T-cell (primary cell): ENCODE results near the gene CXXC5. TPM values are rescaled to one million over a fixed set of nuclear protein-coding genes. Genes with fewer than 3 reads are reported as not detected.

Source experiments
- ATAC-seq, 4 experiments: fragments of 200-7000 bp in 3 of 4; fragments of 150-1000 bp in 1 of 4; cut with Tn5 transposase; replicated peaks in 1 of 4; 1 replicate in 3 of 4; 2 replicates in 1 of 4; pipeline ENCODE4 v1.10.0; 2021; ENCODE audit warnings: moderate library complexity in 3 of 4, mild to moderate bottlenecking in 2 of 4, moderate number of reproducible peaks in 1 of 4
- CTCF ChIA-PET, 2 donors: fragments of 300-600 bp; sonication (Branson Sonifier 250); formaldehyde crosslinking; loops; one replicate each; lab custom pipeline; 2022; ENCODE audit warnings: antibody characterized with exemption in 2 of 2; lab: Charles Lee
- POLR2A ChIA-PET, 2 donors: fragments of 300-600 bp; sonication (Branson Sonifier 250); formaldehyde crosslinking; loops; one replicate each; lab custom pipeline; 2022; ENCODE audit warnings: antibody characterized with exemption in 2 of 2; lab: Charles Lee
- DNase-seq, 35 experiments: peaks; one replicate each; pipeline versions ENCODE4 v3.0.0 to v3.0.0-alpha.2; 2013 to 2023
- H3K27ac ChIP-seq: one replicate; pipeline ENCODE4 v1.5.1; 2013; ENCODE audit warnings: low read length
- H3K27me3 ChIP-seq, 2 experiments: replicated peaks in 1 of 2; 1 replicate in 1 of 2; 2 replicates in 1 of 2; pipeline versions ENCODE4 v1.6.1 to v1.7.0; 2013; ENCODE audit warnings: low read length in 1 of 2, mixed read lengths in 1 of 2; ENCODE audit not compliant: control insufficient read depth in 2 of 2, insufficient read depth in 2 of 2; ENCODE audit errors: extremely low read depth in 1 of 2
- H3K36me3 ChIP-seq, 2 donors: 1 replicate in 1 of 2; 2 replicates in 1 of 2; pipeline versions ENCODE4 v1.6.1 to v1.7.0; 2013; ENCODE audit warnings: low read length in 1 of 2; ENCODE audit not compliant: control insufficient read depth in 2 of 2, insufficient read depth in 1 of 2; ENCODE audit errors: extremely low read depth in 1 of 2
- H3K4me1 ChIP-seq, 2 experiments: 1 replicate in 1 of 2; 2 replicates in 1 of 2; pipeline versions ENCODE4 v1.6.1 to v1.7.0; 2013; ENCODE audit warnings: low read length in 2 of 2, mixed read lengths in 1 of 2; ENCODE audit not compliant: insufficient read depth in 2 of 2, control insufficient read depth in 1 of 2; ENCODE audit errors: extremely low read depth in 1 of 2
- H3K4me3 ChIP-seq, 2 donors: 1 replicate in 1 of 2; 2 replicates in 1 of 2; pipeline versions ENCODE4 v1.5.1 to v1.7.0; 2013; ENCODE audit warnings: mild to moderate bottlenecking in 2 of 2, low read length in 1 of 2, moderate library complexity in 1 of 2; ENCODE audit not compliant: control insufficient read depth in 1 of 2; ENCODE audit errors: extremely low read depth in 1 of 2
- H3K9me3 ChIP-seq: 2 replicates; pipeline ENCODE4 v1.7.0; 2013
- H3K27ac Mint-ChIP-seq, 2 donors: one replicate each; pipeline ENCODE4 v1.8.0; 2020 to 2021; ENCODE audit warnings: mild to moderate bottlenecking in 2 of 2, mixed read lengths in 2 of 2
- H3K27me3 Mint-ChIP-seq, 2 donors: one replicate each; pipeline ENCODE4 v1.8.0; 2021 to 2022; ENCODE audit warnings: mixed read lengths in 2 of 2
- H3K36me3 Mint-ChIP-seq: one replicate; pipeline ENCODE4 v1.8.0; 2021; ENCODE audit warnings: mixed read lengths
- H3K4me1 Mint-ChIP-seq, 3 donors: one replicate each; pipeline ENCODE4 v1.8.0; 2020 to 2022; ENCODE audit warnings: mixed read lengths in 3 of 3, mild to moderate bottlenecking in 1 of 3
- H3K4me3 Mint-ChIP-seq, 3 donors: one replicate each; pipeline ENCODE4 v1.8.0; 2020 to 2022; ENCODE audit warnings: mild to moderate bottlenecking in 3 of 3, mixed read lengths in 3 of 3, moderate library complexity in 3 of 3
- H3K9me3 Mint-ChIP-seq, 3 donors: one replicate each; pipeline ENCODE4 v1.8.0; 2020 to 2022; ENCODE audit warnings: mixed read lengths in 3 of 3
- WGBS: methylation state at CpG from one replicate; pipeline ENCODE4 v1.1.5; 2013; ENCODE audit warnings: missing lambda C conversion rate; ENCODE audit not compliant: insufficient coverage; 5-methylcytosine and 5-hydroxymethylcytosine counted together
- total RNA-seq, 35 experiments: library from RNA in 6 of 35; stranded (reverse) in 6 of 35; fragments of 120-200 nt in 1 of 35; gene quantifications; one replicate each; pipeline versions ENCODE4 v1.2.1 to v1.2.4 and lab custom pipeline; 2013 to 2026

CXXC5 gene
- total RNA-seq, 5 donors from 2014 or later (not counting 1 experiment from before 2014, with no cell fraction given): 5.1 to 7.6 (median 6.2) TPM

DNA sequence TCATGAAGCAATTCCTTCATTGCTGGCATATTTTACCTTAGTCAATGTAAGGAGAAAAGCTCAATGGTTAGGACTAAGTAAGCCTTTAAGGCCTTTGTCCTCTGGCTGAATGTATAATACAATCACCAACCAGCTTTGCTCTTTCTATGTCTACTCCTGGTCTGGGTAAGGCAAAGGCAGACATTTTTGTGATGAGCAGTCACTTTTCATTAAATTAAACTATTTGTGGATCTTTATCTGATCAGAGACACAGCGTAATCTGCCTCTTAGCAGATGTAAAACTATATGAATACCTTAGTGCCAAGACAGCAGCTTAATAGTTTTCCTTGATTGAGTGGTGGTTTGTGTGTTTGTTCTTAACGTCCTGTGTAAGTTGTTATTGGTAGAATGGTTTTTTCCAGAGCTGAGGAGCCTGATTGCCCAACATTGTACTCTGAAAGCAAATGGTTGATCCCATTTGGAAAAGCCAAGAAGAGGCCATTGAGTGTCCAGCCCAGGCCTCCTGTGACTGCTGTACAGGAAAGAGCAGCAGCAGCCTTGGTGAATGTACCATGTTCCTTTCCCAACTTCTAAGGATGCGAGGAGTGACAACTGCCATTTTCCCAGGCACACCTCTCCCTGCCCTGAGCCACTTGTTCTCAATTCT is 16.5 kb upstream of the CXXC5 start:
- ChIA-PET POLR2A (interaction anchor here (0.6 kb wide), 2 partner anchors 30 to 123 kb away, joined by 3 to 4 read pairs; no protein-coding TSS in a partner anchor), CTCF (interaction anchor here (0.7 to 6.1 kb wide), 7 partner anchors 40 to 134 kb away, joined by 3 to 31 read pairs (median 3); no protein-coding TSS in a partner anchor)
- Histone ChIP-seq H3K36me3 (peaks cover 0 to 41% of the 10 kb centered on the region in 2 donors), H3K4me1 (peaks cover 9 to 33% of the 10 kb centered on the region in 2 experiments), H3K9me3 (no peaks in the 10 kb centered on the region), H3K27me3 (no peaks in the 10 kb centered on the region), H3K27ac (no peak overlapping the region), H3K4me3 (no peak overlapping the region)
- WGBS: 65% methylated on average over 2 of the region's 3 CpGs
- peak overlapping the region in 1 of 2 donors; percentile 16 for H3K27ac Mint-ChIP-seq
- no peaks in the 10 kb centered on the region for H3K9me3 Mint-ChIP-seq
- no peak for DNase-seq
- no peak for ATAC-seq
- no peak overlapping the region for H3K4me3 Mint-ChIP-seq
- H3K27me3 Mint-ChIP-seq: no peaks in the 10 kb centered on the region
- H3K36me3 Mint-ChIP-seq: peaks cover 25% of the 10 kb centered on the region
- H3K4me1 Mint-ChIP-seq: peaks cover 30 to 32% (median 30%) of the 10 kb centered on the region in 3 donors

- Mint-ChIP-seq H3K4me3 (no peak overlapping the region), H3K27ac (peak overlapping the region in 1 of 2 donors; percentile 19), H3K4me1 (peaks cover 41 to 43% (median 42%) of the 10 kb centered on the region in 3 donors), H3K27me3 (no peaks in the 10 kb centered on the region), H3K36me3 (peaks cover 9% of the 10 kb centered on the region), H3K9me3 (no peaks in the 10 kb centered on the region)
- ATAC-seq: peak; percentile 33 to 49 (median 42)
- POLR2A ChIA-PET: interaction anchor here in 1 of 2 donors (0.5 to 0.9 kb wide), 3 partner anchors 24 to 459 kb away, joined by 5 to 6 read pairs (median 5); partner anchors contain the start of gene UBE2D2
- Histone ChIP-seq H3K4me3 (no peak overlapping the region), H3K9me3 (no peaks in the 10 kb centered on the region), H3K4me1 (peaks cover 17 to 51% of the 10 kb centered on the region in 2 experiments), H3K36me3 (peaks cover 0 to 23% of the 10 kb centered on the region in 2 donors), H3K27ac (no peak overlapping the region), H3K27me3 (no peaks in the 10 kb centered on the region)
- peak in 30 of 35 experiments; percentile 32 to 87 (median 54) for DNase-seq
- CTCF ChIA-PET: interaction anchor here (0.5 to 6.1 kb wide), 26 partner anchors 8 to 772 kb away, joined by 3 to 40 read pairs (median 4); partner anchors contain the start of gene CXXC5 (in 1 of the 2)
- WGBS: 35% methylated on average over 4 of the region's 6 CpGs
These were observed 14.7 kb upstream of the CXXC5 start for GRCh38 chr5:139633295-139634027.

DNA sequence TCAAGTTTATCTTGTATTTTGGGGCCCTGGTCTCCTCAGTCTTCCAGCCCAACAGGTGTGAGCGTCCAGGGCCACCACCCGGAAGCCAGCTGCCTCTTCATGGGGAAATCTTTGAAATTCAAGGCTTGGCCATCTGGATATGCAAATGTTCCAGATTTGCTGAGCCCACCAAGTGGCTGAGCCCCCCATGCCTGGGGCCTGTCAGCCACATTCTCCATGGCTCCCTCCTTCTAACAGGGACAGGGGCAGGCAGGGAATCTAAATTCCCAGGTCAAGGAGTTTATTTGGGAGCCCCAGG is 14.2 kb upstream of the CXXC5 start:
- Mint-ChIP-seq H3K27ac (no peak overlapping the region), H3K4me3 (no peak overlapping the region), H3K9me3 (no peaks in the 10 kb centered on the region), H3K27me3 (no peaks in the 10 kb centered on the region), H3K36me3 (peaks cover 6% of the 10 kb centered on the region), H3K4me1 (peaks cover 46 to 48% (median 47%) of the 10 kb centered on the region in 3 donors)
- H3K9me3 ChIP-seq: no peaks in the 10 kb centered on the region
- DNase-seq (no peak), ATAC-seq (no peak)
- CTCF ChIA-PET: interaction anchor here (0.5 to 6.1 kb wide), 28 partner anchors 10 to 771 kb away, joined by 3 to 40 read pairs (median 4); partner anchors contain the start of gene CXXC5 (in 1 of the 2)
- H3K36me3 ChIP-seq: peaks cover 0 to 18% of the 10 kb centered on the region in 2 donors
- H3K27ac ChIP-seq: no peak overlapping the region
- no peak overlapping the region for H3K4me3 ChIP-seq
- WGBS: 93% methylated on average over 2 of the region's 2 CpGs
- peaks cover 17 to 57% of the 10 kb centered on the region in 2 experiments for H3K4me1 ChIP-seq
- no peaks in the 10 kb centered on the region for H3K27me3 ChIP-seq
- POLR2A ChIA-PET: interaction anchor here in 1 of 2 donors (0.5 to 0.9 kb wide), 2 partner anchors 73 to 93 kb away, joined by 3 to 5 read pairs; partner anchors contain the start of gene UBE2D2

DNA sequence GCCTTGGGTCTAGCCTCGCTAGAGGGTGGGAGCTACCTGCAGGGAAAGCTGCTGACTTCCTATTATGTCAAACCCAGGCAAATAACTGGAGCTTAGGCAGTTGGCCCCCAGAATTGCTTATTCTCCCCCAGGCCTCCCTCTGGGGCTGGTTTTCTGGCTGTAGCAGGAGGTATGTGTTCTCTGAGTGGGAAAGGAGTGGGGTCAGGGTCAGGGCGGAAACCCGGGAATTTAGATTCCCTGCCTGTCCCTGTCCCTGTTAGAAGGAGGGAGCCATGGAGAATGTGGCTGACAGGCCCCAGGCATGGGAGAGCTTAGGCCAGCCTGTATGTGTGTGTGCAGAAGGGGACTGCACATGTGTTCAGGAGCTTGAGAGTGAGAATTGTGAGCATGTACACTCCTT is 13.6 kb upstream of the CXXC5 start:
- no peaks in the 10 kb centered on the region for H3K9me3 ChIP-seq
- DNase-seq (no peak), ATAC-seq (no peak)
- 94% methylated on average over 2 of the region's 3 CpGs for WGBS
- peaks cover 0 to 12% of the 10 kb centered on the region in 2 donors for H3K36me3 ChIP-seq
- Mint-ChIP-seq H3K4me3 (no peak overlapping the region), H3K27me3 (no peaks in the 10 kb centered on the region), H3K27ac (no peak overlapping the region), H3K9me3 (no peaks in the 10 kb centered on the region), H3K36me3 (peaks cover 3% of the 10 kb centered on the region), H3K4me1 (peaks cover 48 to 50% (median 48%) of the 10 kb centered on the region in 3 donors)
- H3K4me1 ChIP-seq: peaks cover 17 to 59% of the 10 kb centered on the region in 2 experiments
- no peaks in the 10 kb centered on the region for H3K27me3 ChIP-seq
- H3K27ac ChIP-seq: no peak overlapping the region
- ChIA-PET CTCF (interaction anchor here (0.5 to 6.1 kb wide), 17 partner anchors 9 to 136 kb away, joined by 3 to 40 read pairs (median 6); no protein-coding TSS in a partner anchor), POLR2A (interaction anchor here (0.5 to 0.9 kb wide), 3 partner anchors 39 to 93 kb away, joined by 3 to 5 read pairs (median 3); partner anchors contain the start of gene UBE2D2 (in 1 of the 2))
- no peak overlapping the region for H3K4me3 ChIP-seq

- Histone ChIP-seq H3K27ac (peak overlapping the region; percentile 79), H3K36me3 (peaks cover 0 to 7% of the 10 kb centered on the region in 2 donors), H3K4me3 (no peak overlapping the region), H3K27me3 (no peaks in the 10 kb centered on the region), H3K4me1 (peaks cover 17 to 59% of the 10 kb centered on the region in 2 experiments), H3K9me3 (no peaks in the 10 kb centered on the region)
- no peak for DNase-seq
- Mint-ChIP-seq H3K9me3 (no peaks in the 10 kb centered on the region), H3K27ac (peak overlapping the region in 1 of 2 donors; percentile 23), H3K4me1 (peaks cover 48 to 50% (median 50%) of the 10 kb centered on the region in 3 donors), H3K36me3 (peaks cover 2% of the 10 kb centered on the region), H3K27me3 (no peaks in the 10 kb centered on the region), H3K4me3 (peak overlapping the region in 1 of 3 donors; percentile 73)
- CTCF ChIA-PET: interaction anchor here (0.5 to 6.1 kb wide), 18 partner anchors 8 to 141 kb away, joined by 3 to 40 read pairs (median 8); no protein-coding TSS in a partner anchor
- WGBS: no CpG with 5 or more reads among the region's 1 CpG
- POLR2A ChIA-PET: interaction anchor here in 1 of 2 donors (1.2 kb wide), 1 partner anchor 140 kb away, joined by 3 read pairs; no protein-coding TSS in a partner anchor
- ATAC-seq: no peak
These were observed 13.0 kb upstream of the CXXC5 start for GRCh38 chr5:139635191-139635590.
